Panc1 (cell line): ENCODE measurements around the gene MTMR2.

Experiments
- TCF7L2 ChIP-seq: IDR thresholded peaks from 2 replicates; pipeline ENCODE4 v1.6.1; 2011; ENCODE audit warnings: mild to moderate bottlenecking, low read depth, low read length, inconsistent platforms
- TF ChIP-seq, protein P1 (sequence below): fragments of 450-650 bp; IDR thresholded peaks from 2 replicates; pipeline ENCODE4 v1.5.1; 2017; ENCODE audit warnings: mild to moderate bottlenecking

DNA sequence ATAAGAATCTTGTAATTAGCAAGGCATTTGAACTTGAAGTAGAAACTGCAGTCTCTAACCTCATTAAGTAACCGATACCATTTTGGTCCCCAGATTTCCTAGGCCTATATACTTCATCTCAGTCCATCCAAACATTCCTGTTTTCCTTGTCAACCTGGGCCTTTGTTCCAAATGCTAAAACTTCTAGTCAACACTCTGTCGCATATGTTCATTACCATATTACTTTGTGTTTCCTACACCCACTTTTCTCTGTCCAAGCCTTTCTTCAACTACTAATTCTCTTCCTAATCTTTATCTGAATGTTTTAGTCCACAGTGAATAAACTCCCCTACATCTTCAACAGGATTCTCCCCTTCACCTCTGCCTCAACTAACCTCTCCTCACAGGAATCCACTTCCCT, 31.4 kb downstream of the MTMR2 start:
- TF ChIP-seq TCF7L2, result no peak
- TF ChIP-seq, protein P1, sequence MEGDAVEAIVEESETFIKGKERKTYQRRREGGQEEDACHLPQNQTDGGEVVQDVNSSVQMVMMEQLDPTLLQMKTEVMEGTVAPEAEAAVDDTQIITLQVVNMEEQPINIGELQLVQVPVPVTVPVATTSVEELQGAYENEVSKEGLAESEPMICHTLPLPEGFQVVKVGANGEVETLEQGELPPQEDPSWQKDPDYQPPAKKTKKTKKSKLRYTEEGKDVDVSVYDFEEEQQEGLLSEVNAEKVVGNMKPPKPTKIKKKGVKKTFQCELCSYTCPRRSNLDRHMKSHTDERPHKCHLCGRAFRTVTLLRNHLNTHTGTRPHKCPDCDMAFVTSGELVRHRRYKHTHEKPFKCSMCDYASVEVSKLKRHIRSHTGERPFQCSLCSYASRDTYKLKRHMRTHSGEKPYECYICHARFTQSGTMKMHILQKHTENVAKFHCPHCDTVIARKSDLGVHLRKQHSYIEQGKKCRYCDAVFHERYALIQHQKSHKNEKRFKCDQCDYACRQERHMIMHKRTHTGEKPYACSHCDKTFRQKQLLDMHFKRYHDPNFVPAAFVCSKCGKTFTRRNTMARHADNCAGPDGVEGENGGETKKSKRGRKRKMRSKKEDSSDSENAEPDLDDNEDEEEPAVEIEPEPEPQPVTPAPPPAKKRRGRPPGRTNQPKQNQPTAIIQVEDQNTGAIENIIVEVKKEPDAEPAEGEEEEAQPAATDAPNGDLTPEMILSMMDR, result no peak
